A549 (cell line): Measurements from ENCODE around the gene LRRC41. TPM values are rescaled to one million over a fixed set of nuclear protein-coding genes. Genes with fewer than 3 reads are reported as not detected.
"Not testable (repeated sequence)": the region's sequence is repeated elsewhere in the genome, so short reads cannot be mapped to it uniquely, and the experiment has no call there.

Experiments
- ATAC-seq, 2 experiments: fragments of 200-7000 bp in 1 of 2; fragments of >200 bp in 1 of 2; cut with Nextera tagmentation in 1 of 2; cut with Tn5 transposase in 1 of 2; 3 replicates each; pipeline versions ENCODE4 v1.8.0 to v1.9.1; 2018 to 2020; ENCODE audit warnings: mild to moderate bottlenecking in 1 of 2, moderate library complexity in 1 of 2
- CTCF ChIA-PET: fragments of 300-600 bp; sonication (Branson Sonifier 250); formaldehyde crosslinking; extraction: SDS; loops from one replicate; lab custom pipeline; 2021; ENCODE audit warnings: antibody characterized with exemption, inconsistent platforms; lab: Yijun Ruan, JAX
- POLR2A ChIA-PET: fragments of 350-600 bp; formaldehyde crosslinking; extraction: SDS; loops from one replicate; lab custom pipeline; 2021; ENCODE audit warnings: antibody characterized with exemption, inconsistent platforms; lab: Yijun Ruan, JAX
- DNase-seq, 2 experiments: peaks; one replicate each; pipeline versions ENCODE4 v3.0.0 to v3.0.0-alpha.2; 2011 to 2016; ENCODE audit warnings: low read depth in 1 of 2, low spot score in 1 of 2
- FAIRE-seq: peaks from 2 replicates; lab custom pipeline; 2011; peaks lifted over from hg19 to GRCh38; lab: Jason Lieb, UNC
- H3K27ac ChIP-seq, 2 experiments: fragments of >200 bp; sonication (Bioruptor Twin); formaldehyde crosslinking; 3 replicates each; pipeline ENCODE4 v1.5.1; 2016 to 2017
- H3K4me1 ChIP-seq: fragments of >200 bp; sonication (Bioruptor Twin); formaldehyde crosslinking; 3 replicates; pipeline ENCODE4 v1.6.1; 2016
- H3K4me2 ChIP-seq: fragments of >200 bp; sonication (Bioruptor Twin); formaldehyde crosslinking; 3 replicates; pipeline ENCODE4 v1.6.1; 2016
- H3K4me3 ChIP-seq: fragments of >200 bp; sonication (Bioruptor Twin); formaldehyde crosslinking; 3 replicates; pipeline ENCODE4 v1.5.1; 2016
- H3K9me3 ChIP-seq: fragments of >200 bp; sonication (Bioruptor Twin); formaldehyde crosslinking; 3 replicates; pipeline ENCODE4 v1.6.1; 2016
- BCL3 ChIP-seq: fragments of >200 bp; sonication (Bioruptor Twin); formaldehyde crosslinking; IDR thresholded peaks from 3 replicates; pipeline ENCODE4 v1.6.1; 2016
- BHLHE40 ChIP-seq: IDR thresholded peaks from 2 replicates; pipeline ENCODE4 v1.6.1; 2012; ENCODE audit warnings: low read depth, low read length, inconsistent platforms
- CEBPB ChIP-seq, 2 experiments: fragments of >200 bp in 1 of 2; sonication (Bioruptor Twin) in 1 of 2; formaldehyde crosslinking in 1 of 2; IDR thresholded peaks; 2 replicates each; pipeline ENCODE4 v1.6.1; 2012 to 2016
- CHD4 ChIP-seq: fragments of 200-600 bp; sonication (generic); IDR thresholded peaks from 2 replicates; pipeline ENCODE4 v1.6.1; 2016; ENCODE audit warnings: antibody characterized with exemption, mild to moderate bottlenecking, borderline replicate concordance
- EHF ChIP-seq: fragments of 250-450 bp; sonication (Bioruptor Pico); IDR thresholded peaks from 2 replicates; pipeline ENCODE4 v1.5.0; 2020; ENCODE audit warnings: mild to moderate bottlenecking
- ELK1 ChIP-seq: fragments of 150-350 bp; IDR thresholded peaks from 2 replicates; pipeline ENCODE4 v1.6.1; 2014; ENCODE audit warnings: low read depth, mild to moderate bottlenecking, low read length
- EP300 ChIP-seq, 2 experiments: fragments of >200 bp; sonication (Bioruptor Twin); formaldehyde crosslinking; IDR thresholded peaks; 2 replicates in 1 of 2; 3 replicates in 1 of 2; pipeline ENCODE4 v1.6.1; 2016 to 2017
- FOSB ChIP-seq: fragments of 250-450 bp; sonication (Bioruptor Pico); IDR thresholded peaks from 2 replicates; pipeline ENCODE4 v1.5.0; 2020; ENCODE audit warnings: mild to moderate bottlenecking, moderate library complexity
- GATA3 ChIP-seq: IDR thresholded peaks from 2 replicates; pipeline ENCODE4 v1.6.1; 2012; ENCODE audit warnings: borderline replicate concordance
- HDAC2 ChIP-seq: fragments of 200-600 bp; sonication (generic); IDR thresholded peaks from 2 replicates; pipeline ENCODE4 v1.6.1; 2016
- HOXB13 ChIP-seq: fragments of 250-450 bp; sonication (Bioruptor Pico); IDR thresholded peaks from 2 replicates; pipeline ENCODE4 v1.5.0; 2020; ENCODE audit warnings: low read depth, mild to moderate bottlenecking, moderate library complexity
- HOXB5 ChIP-seq: fragments of 250-450 bp; sonication (Bioruptor Pico); IDR thresholded peaks from 2 replicates; pipeline ENCODE4 v1.5.0; 2020; ENCODE audit warnings: mild to moderate bottlenecking, moderate library complexity
- JUN ChIP-seq, 2 experiments: fragments of >200 bp; sonication (Bioruptor Twin); formaldehyde crosslinking; IDR thresholded peaks; 2 replicates in 1 of 2; 3 replicates in 1 of 2; pipeline ENCODE4 v1.6.1; 2016 to 2017
- JUNB ChIP-seq: fragments of >200 bp; sonication (Bioruptor Twin); formaldehyde crosslinking; IDR thresholded peaks from 2 replicates; pipeline ENCODE4 v1.6.1; 2016
- KDM1A ChIP-seq: fragments of 200-600 bp; sonication (generic); IDR thresholded peaks from 2 replicates; pipeline ENCODE4 v1.6.1; 2016; ENCODE audit warnings: low read depth, mild to moderate bottlenecking
- MAFK ChIP-seq: fragments of 450-650 bp; IDR thresholded peaks from 2 replicates; pipeline ENCODE4 v1.6.1; 2014; ENCODE audit not compliant: partially characterized antibody
- MAX ChIP-seq: IDR thresholded peaks from 2 replicates; pipeline ENCODE4 v1.6.1; 2012
- MYC ChIP-seq: IDR thresholded peaks from 2 replicates; pipeline ENCODE4 v1.6.1; 2012; ENCODE audit warnings: mild to moderate bottlenecking, inconsistent platforms, low read length, improper control_type of control experiment, borderline replicate concordance
- NFE2L2 ChIP-seq: fragments of 150-350 bp; conservative IDR thresholded peaks from 2 replicates; pipeline ENCODE4 v1.6.1; 2014; ENCODE audit warnings: low read length
- NPAS2 ChIP-seq: fragments of 250-450 bp; sonication (Bioruptor Pico); IDR thresholded peaks from 2 replicates; pipeline ENCODE4 v1.8.0; 2022; ENCODE audit warnings: mild to moderate bottlenecking, moderate library complexity, borderline replicate concordance
- NR3C1 ChIP-seq: fragments of >200 bp; sonication (Bioruptor Twin); formaldehyde crosslinking; IDR thresholded peaks from 3 replicates; pipeline ENCODE4 v1.6.1; 2017
- PHF8 ChIP-seq: fragments of 200-600 bp; sonication (generic); IDR thresholded peaks from 2 replicates; pipeline ENCODE4 v1.6.1; 2016; ENCODE audit warnings: low read depth, mild to moderate bottlenecking, antibody characterized with exemption, moderate library complexity, borderline replicate concordance
- POLR2A ChIP-seq: IDR thresholded peaks from 2 replicates; pipeline ENCODE4 v1.6.1; 2012; ENCODE audit warnings: mild to moderate bottlenecking, low read length
- RCOR1 ChIP-seq: fragments of 150-350 bp; IDR thresholded peaks from 2 replicates; pipeline ENCODE4 v1.6.1; 2014; ENCODE audit warnings: antibody characterized with exemption, low read length, low read depth
- RFX5 ChIP-seq: fragments of 450-650 bp; IDR thresholded peaks from 2 replicates; pipeline ENCODE4 v1.7.1; 2014; ENCODE audit warnings: antibody characterized with exemption, mild to moderate bottlenecking, moderate library complexity
- RNF2 ChIP-seq: fragments of 200-600 bp; sonication (generic); IDR thresholded peaks from 2 replicates; pipeline ENCODE4 v1.6.1; 2016; ENCODE audit warnings: low read depth, mild to moderate bottlenecking, antibody characterized with exemption, moderate library complexity, borderline replicate concordance
- ZC3H11A ChIP-seq: fragments of 450-650 bp; IDR thresholded peaks from 2 replicates; pipeline ENCODE4 v1.6.1; 2014; ENCODE audit warnings: antibody characterized with exemption, mild to moderate bottlenecking
- ZNF302 ChIP-seq: fragments of 250-450 bp; sonication (Bioruptor Pico); IDR thresholded peaks from 2 replicates; pipeline ENCODE4 v1.9.0; 2021; ENCODE audit warnings: inconsistent platforms, mild to moderate bottlenecking, moderate library complexity
- WGBS: methylation state at CpG from one replicate; pipeline ENCODE4 v1.1.6; 2017; ENCODE audit errors: missing lambda C conversion rate; 5-methylcytosine and 5-hydroxymethylcytosine counted together
- polyA plus RNA-seq, 4 experiments: library from polyadenylated mRNA; depleted of rRNA in 3 of 4; stranded (reverse); fragments of >200 nt; fragmentation: RNase III in 1 of 4; extraction: RNeasy Plus Mini Kit Qiagen cat#74134 plus additional on column Dnase treatment in 1 of 4; gene quantifications; 2 replicates in 3 of 4; 3 replicates in 1 of 4; pipeline ENCODE4 v1.2.3, GENCODE V29; 2011 to 2017
- TF ChIP-seq, protein P1 (sequence below): fragments of 450-650 bp; IDR thresholded peaks from 2 replicates; pipeline ENCODE4 v1.6.1; 2014; ENCODE audit warnings: antibody characterized with exemption
- TF ChIP-seq, protein P2 (sequence below): fragments of >200 bp; sonication (Bioruptor Twin); formaldehyde crosslinking; IDR thresholded peaks from 3 replicates; pipeline ENCODE4 v1.5.1; 2016
- TF ChIP-seq, protein P3 (sequence below): IDR thresholded peaks from 2 replicates; pipeline ENCODE4 v1.6.1; 2012; ENCODE audit warnings: low read depth, borderline replicate concordance
- TF ChIP-seq, protein P4 (sequence below): IDR thresholded peaks from 2 replicates; pipeline ENCODE4 v1.6.1; 2012

Gene LRRC41
- polyA plus RNA-seq, 2 of the 4 experiments (the other 2 are of a cell fraction) = 28.6 to 33.4 TPM

GRCh38 chr1:46246548-46247435, 56.6 kb downstream of the LRRC41 start:
- Histone ChIP-seq H3K4me3 (peak overlapping the region; percentile 72), H3K4me2 (peak overlapping the region; percentile 95), H3K4me1 (peaks cover 12% of the 10 kb centered on the region), H3K27ac (peak overlapping the region; percentile 75 to 89), H3K9me3 (no peaks in the 10 kb centered on the region)
- DNase-seq (peak in 1 of 2 experiments; percentile 81), ATAC-seq (peak; percentile 85 to 86), FAIRE-seq (no peak)
- TF ChIP-seq RNF2 (no peak), CEBPB (IDR thresholded peaks at IDR 0.05) (no peak), PHF8 (peak; percentile 65; the same call in 1 of the 2 replicates), MYC (peak; percentile 81; the same call in 1 of the 2 replicates), HOXB13 (no peak), ZNF302 (CRISPR knock-in tag) (no peak), JUNB (no peak), GATA3 (no peak), BHLHE40 (no peak), BCL3 (no peak), EP300 (IDR thresholded peaks at IDR 0.05) (no peak), KDM1A (no peak), HOXB5 (CRISPR knock-in tag) (no peak), RCOR1 (no peak), CHD4 (no peak), EHF (no peak), ZC3H11A (no peak), POLR2A (peak; percentile 16; the same call in 1 of the 2 replicates), MAFK (no peak), ELK1 (no peak), MAX (peak; percentile 64), FOSB (CRISPR knock-in tag) (no peak), NFE2L2 (no peak), NR3C1 (no peak), RFX5 (no peak), HDAC2 (no peak), NPAS2 (CRISPR knock-in tag) (no peak), JUN (IDR thresholded peaks at IDR 0.05) (no peak)
- TF ChIP-seq, protein P1, sequence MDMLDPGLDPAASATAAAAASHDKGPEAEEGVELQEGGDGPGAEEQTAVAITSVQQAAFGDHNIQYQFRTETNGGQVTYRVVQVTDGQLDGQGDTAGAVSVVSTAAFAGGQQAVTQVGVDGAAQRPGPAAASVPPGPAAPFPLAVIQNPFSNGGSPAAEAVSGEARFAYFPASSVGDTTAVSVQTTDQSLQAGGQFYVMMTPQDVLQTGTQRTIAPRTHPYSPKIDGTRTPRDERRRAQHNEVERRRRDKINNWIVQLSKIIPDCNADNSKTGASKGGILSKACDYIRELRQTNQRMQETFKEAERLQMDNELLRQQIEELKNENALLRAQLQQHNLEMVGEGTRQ = no peak
- TF ChIP-seq, protein P2, sequence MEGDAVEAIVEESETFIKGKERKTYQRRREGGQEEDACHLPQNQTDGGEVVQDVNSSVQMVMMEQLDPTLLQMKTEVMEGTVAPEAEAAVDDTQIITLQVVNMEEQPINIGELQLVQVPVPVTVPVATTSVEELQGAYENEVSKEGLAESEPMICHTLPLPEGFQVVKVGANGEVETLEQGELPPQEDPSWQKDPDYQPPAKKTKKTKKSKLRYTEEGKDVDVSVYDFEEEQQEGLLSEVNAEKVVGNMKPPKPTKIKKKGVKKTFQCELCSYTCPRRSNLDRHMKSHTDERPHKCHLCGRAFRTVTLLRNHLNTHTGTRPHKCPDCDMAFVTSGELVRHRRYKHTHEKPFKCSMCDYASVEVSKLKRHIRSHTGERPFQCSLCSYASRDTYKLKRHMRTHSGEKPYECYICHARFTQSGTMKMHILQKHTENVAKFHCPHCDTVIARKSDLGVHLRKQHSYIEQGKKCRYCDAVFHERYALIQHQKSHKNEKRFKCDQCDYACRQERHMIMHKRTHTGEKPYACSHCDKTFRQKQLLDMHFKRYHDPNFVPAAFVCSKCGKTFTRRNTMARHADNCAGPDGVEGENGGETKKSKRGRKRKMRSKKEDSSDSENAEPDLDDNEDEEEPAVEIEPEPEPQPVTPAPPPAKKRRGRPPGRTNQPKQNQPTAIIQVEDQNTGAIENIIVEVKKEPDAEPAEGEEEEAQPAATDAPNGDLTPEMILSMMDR = no peak
- TF ChIP-seq, protein P3, sequence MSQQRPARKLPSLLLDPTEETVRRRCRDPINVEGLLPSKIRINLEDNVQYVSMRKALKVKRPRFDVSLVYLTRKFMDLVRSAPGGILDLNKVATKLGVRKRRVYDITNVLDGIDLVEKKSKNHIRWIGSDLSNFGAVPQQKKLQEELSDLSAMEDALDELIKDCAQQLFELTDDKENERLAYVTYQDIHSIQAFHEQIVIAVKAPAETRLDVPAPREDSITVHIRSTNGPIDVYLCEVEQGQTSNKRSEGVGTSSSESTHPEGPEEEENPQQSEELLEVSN = no peak
- TF ChIP-seq, protein P4, sequence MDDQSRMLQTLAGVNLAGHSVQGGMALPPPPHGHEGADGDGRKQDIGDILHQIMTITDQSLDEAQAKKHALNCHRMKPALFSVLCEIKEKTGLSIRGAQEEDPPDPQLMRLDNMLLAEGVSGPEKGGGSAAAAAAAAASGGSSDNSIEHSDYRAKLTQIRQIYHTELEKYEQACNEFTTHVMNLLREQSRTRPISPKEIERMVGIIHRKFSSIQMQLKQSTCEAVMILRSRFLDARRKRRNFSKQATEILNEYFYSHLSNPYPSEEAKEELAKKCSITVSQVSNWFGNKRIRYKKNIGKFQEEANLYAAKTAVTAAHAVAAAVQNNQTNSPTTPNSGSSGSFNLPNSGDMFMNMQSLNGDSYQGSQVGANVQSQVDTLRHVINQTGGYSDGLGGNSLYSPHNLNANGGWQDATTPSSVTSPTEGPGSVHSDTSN = no peak
- ChIA-PET POLR2A (interaction anchor here (1.0 to 1.9 kb wide), 3 partner anchors 49 to 93 kb away, joined by 3 to 21 read pairs (median 10); partner anchors contain the start of genes LRRC41, POMGNT1 and UQCRH), CTCF (interaction anchor here (0.6 to 2.5 kb wide), 5 partner anchors 12 to 214 kb away, joined by 3 to 8 read pairs (median 4); no protein-coding TSS in a partner anchor)
- 9% methylated on average over 18 of the region's 35 CpGs for WGBS

DNA sequence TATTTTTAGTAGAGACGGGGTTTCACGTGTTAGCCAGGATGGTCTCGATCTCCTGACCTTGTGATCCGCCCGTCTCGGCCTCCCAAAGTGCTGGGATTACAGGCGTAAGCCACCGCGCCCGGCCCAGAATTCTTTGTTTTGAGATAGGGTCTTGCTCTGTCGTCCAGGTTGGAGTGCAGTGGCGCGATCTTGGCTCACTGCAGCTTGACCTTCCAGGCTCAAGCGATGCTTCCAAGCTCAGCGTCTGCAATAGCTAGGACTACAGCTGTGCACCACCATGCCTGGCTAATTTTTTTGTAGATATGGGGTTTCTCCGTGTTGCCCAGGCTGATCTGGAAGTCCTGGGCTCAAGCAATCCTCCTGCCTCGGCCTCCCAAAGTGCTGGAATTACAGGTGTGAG, 57.3 kb downstream of the LRRC41 start:
- not testable (repeated sequence) for H3K27ac ChIP-seq
- CTCF ChIA-PET = interaction anchor here (0.6 to 2.5 kb wide), 6 partner anchors 11 to 102 kb away, joined by 3 to 13 read pairs (median 6); no protein-coding TSS in a partner anchor

More for the DNA sequence above, 57.3 kb downstream of the LRRC41 start:
- POLR2A ChIA-PET = interaction anchor here (1.0 to 1.9 kb wide), 2 partner anchors 57 to 94 kb away, joined by 10 to 21 read pairs; partner anchors contain the start of genes LRRC41 and UQCRH
- WGBS = 94% methylated on average over 13 of the region's 17 CpGs
- peak overlapping the region; percentile 95 for H3K4me2 ChIP-seq
- FAIRE-seq, H3K4me3 ChIP-seq, H3K9me3 ChIP-seq, DNase-seq, ATAC-seq: not testable (repeated sequence)
- H3K4me1 ChIP-seq = peaks cover 12% of the 10 kb centered on the region
